HCT116 (cell line): ENCODE data around the gene GSG1L. TPM values are rescaled to one million over a fixed set of nuclear protein-coding genes. Genes with fewer than 3 reads are reported as not detected.

ENCODE experiments used
- ATAC-seq: fragments of 200-7000 bp; cut with Tn5 transposase; 2 replicates; pipeline ENCODE4 v1.9.1; 2020; ENCODE audit warnings: mild to moderate bottlenecking, moderate library complexity
- BruUV-seq: library from RNA; stranded (reverse); fragments of 400-500 nt; replicated peaks from 2 replicates; lab custom pipeline; 2021; lab: Mats Ljungman, UMichigan
- CTCF ChIA-PET: fragments of 300-600 bp; sonication (Branson Sonifier 250); formaldehyde crosslinking; loops from one replicate; lab custom pipeline; 2021; ENCODE audit warnings: antibody characterized with exemption; lab: Charles Lee
- POLR2A ChIA-PET: fragments of 300-600, 350-600 bp; sonication (Branson Sonifier 250); formaldehyde crosslinking; loops from one replicate; lab custom pipeline; 2021; ENCODE audit warnings: antibody characterized with exemption; lab: Charles Lee
- RAD21 ChIA-PET, 2 experiments: fragments of 300-600 bp; sonication (Branson Sonifier 250); formaldehyde crosslinking; loops; one replicate each; lab custom pipeline; 2023; ENCODE audit warnings: low total read pairs in 2 of 2; ENCODE audit not compliant: uncharacterized antibody in 2 of 2, unreplicated experiment in 2 of 2, low non-redundant PET in 1 of 2; lab: Charles Lee
- DNase-seq: peaks from one replicate; pipeline ENCODE4 v3.0.0-alpha.2; 2010; ENCODE audit warnings: low read depth, low spot score
- H2AFZ ChIP-seq: fragments of 200-600 bp; shearing (Covaris generic), sonication (generic); 2 replicates; pipeline ENCODE4 v1.6.1; 2017; ENCODE audit warnings: low read depth, mixed run types, mixed read lengths, antibody characterized with exemption, low read length; ENCODE audit not compliant: poor library complexity, severe bottlenecking
- H3K27ac ChIP-seq: 2 replicates; pipeline ENCODE4 v1.5.1; 2012; ENCODE audit warnings: low read depth, low read length
- H3K27me3 ChIP-seq: fragments of 200-600 bp; sonication (generic); 2 replicates; pipeline ENCODE4 v1.6.1; 2016; ENCODE audit warnings: mixed run types, low read length, mixed read lengths; ENCODE audit not compliant: insufficient read depth
- H3K36me3 ChIP-seq, 2 experiments: fragments of 200-500 bp in 1 of 2; fragments of 200-600 bp in 1 of 2; sonication (Bioruptor generic) in 1 of 2; sonication (generic) in 1 of 2; 2 replicates each; pipeline versions ENCODE4 v1.5.1 to v1.6.1; 2014 to 2016; ENCODE audit warnings: low read length in 2 of 2, inconsistent platforms in 1 of 2, mixed read lengths in 1 of 2, mixed run types in 1 of 2; ENCODE audit not compliant: insufficient read depth in 2 of 2, control insufficient read depth in 1 of 2
- H3K4me1 ChIP-seq, 2 experiments: fragments of 200-600 bp in 1 of 2; sonication (generic) in 1 of 2; 2 replicates each; pipeline versions ENCODE4 v1.5.1 to v1.6.1; 2012 to 2017; ENCODE audit warnings: low read length in 2 of 2, inconsistent platforms in 1 of 2, mild to moderate bottlenecking in 1 of 2, mixed read lengths in 1 of 2, mixed run types in 1 of 2, moderate library complexity in 1 of 2; ENCODE audit not compliant: insufficient read depth in 2 of 2, control insufficient read depth in 1 of 2
- H3K4me2 ChIP-seq: fragments of 200-600 bp; sonication (generic); 2 replicates; pipeline ENCODE4 v1.6.1; 2017; ENCODE audit warnings: mixed run types, low read length, mixed read lengths
- H3K4me3 ChIP-seq, 2 experiments: fragments of 200-600 bp in 1 of 2; sonication (generic) in 1 of 2; replicated peaks in 1 of 2; 2 replicates each; pipeline ENCODE4 v1.5.1; 2011 to 2016; ENCODE audit warnings: low read length in 2 of 2, control low read depth in 1 of 2, low read depth in 1 of 2, mild to moderate bottlenecking in 1 of 2, mixed read lengths in 1 of 2, mixed run types in 1 of 2
- H3K79me2 ChIP-seq: fragments of 200-600 bp; sonication (generic); 2 replicates; pipeline ENCODE4 v1.6.1; 2017; ENCODE audit warnings: mild to moderate bottlenecking, mixed run types, low read length, moderate library complexity, mixed read lengths; ENCODE audit not compliant: insufficient read depth
- H3K9ac ChIP-seq: fragments of 200-600 bp; sonication (generic); 2 replicates; pipeline ENCODE4 v1.6.1; 2016; ENCODE audit warnings: low read length, mixed read lengths
- H3K9me2 ChIP-seq: fragments of 200-600 bp; sonication (generic), shearing (Covaris generic); 2 replicates; pipeline ENCODE4 v1.6.1; 2017; ENCODE audit warnings: mixed run types, mild to moderate bottlenecking, moderate library complexity; ENCODE audit not compliant: insufficient read depth
- H3K9me3 ChIP-seq, 2 experiments: fragments of 200-500 bp in 1 of 2; fragments of 200-600 bp in 1 of 2; sonication (Bioruptor generic) in 1 of 2; sonication (generic) in 1 of 2; 2 replicates each; pipeline ENCODE4 v1.6.1; 2014 to 2017; ENCODE audit warnings: low read length in 2 of 2, mixed read lengths in 2 of 2, inconsistent platforms in 1 of 2, low read depth in 1 of 2, mild to moderate bottlenecking in 1 of 2, mixed run types in 1 of 2, moderate library complexity in 1 of 2; ENCODE audit not compliant: control insufficient read depth in 1 of 2, insufficient read depth in 1 of 2
- H4K20me1 ChIP-seq: fragments of 200-600 bp; sonication (generic), shearing (Covaris generic); 2 replicates; pipeline ENCODE4 v1.6.1; 2017; ENCODE audit warnings: mixed run types, mild to moderate bottlenecking, moderate library complexity; ENCODE audit not compliant: insufficient read depth
- EZH2phosphoT487 ChIP-seq: fragments of 200-600 bp; IDR thresholded peaks from 2 replicates; pipeline ENCODE4 v1.6.1; 2018; ENCODE audit warnings: antibody characterized with exemption, borderline replicate concordance
- FOSL1 ChIP-seq: IDR thresholded peaks from 2 replicates; pipeline ENCODE4 v1.6.1; 2012; ENCODE audit warnings: low read depth
- RAD21 ChIP-seq: IDR thresholded peaks from 2 replicates; pipeline ENCODE4 v1.6.1; 2012; ENCODE audit warnings: low read depth, mild to moderate bottlenecking
- SP1 ChIP-seq: IDR thresholded peaks from 2 replicates; pipeline ENCODE4 v1.6.1; 2012; ENCODE audit warnings: low read depth
- SRF ChIP-seq: IDR thresholded peaks from 2 replicates; pipeline ENCODE4 v1.6.1; 2012; ENCODE audit warnings: low read depth
- TCF7L2 ChIP-seq: IDR thresholded peaks from 2 replicates; pipeline ENCODE4 v1.7.0; 2011; ENCODE audit warnings: borderline replicate concordance, inconsistent platforms; ENCODE audit not compliant: insufficient read depth, insufficient read length; ENCODE audit errors: extremely low read depth
- YY1 ChIP-seq: IDR thresholded peaks from 2 replicates; pipeline ENCODE4 v1.6.1; 2011; ENCODE audit warnings: low read length, low read depth, moderate library complexity, mild to moderate bottlenecking; ENCODE audit not compliant: insufficient replicate concordance; ENCODE audit errors: extremely low read depth
- ZNF274 ChIP-seq: fragments of 200-500 bp; sonication (Bioruptor generic); IDR thresholded peaks from 2 replicates; pipeline ENCODE4 v1.6.1; 2014; ENCODE audit warnings: mild to moderate bottlenecking, low read depth, low read length, inconsistent platforms
- intact Hi-C: fragments of 100-400 bp; cut with micrococcal nuclease; formaldehyde crosslinking; loops from 2 replicates; pipeline ENCODE4 v1.10.0; 2022
- total RNA-seq: library from RNA; stranded (reverse); gene quantifications from one replicate; pipeline ENCODE4 v1.2.1, GENCODE V29; 2021; ENCODE audit not compliant: unreplicated experiment
- TF ChIP-seq, protein P1 (sequence below): IDR thresholded peaks from 2 replicates; pipeline ENCODE4 v1.6.1; 2011; ENCODE audit warnings: mild to moderate bottlenecking, low read length, moderate library complexity; ENCODE audit not compliant: insufficient replicate concordance; ENCODE audit errors: extremely low read depth
- TF ChIP-seq, protein P2 (sequence below): IDR thresholded peaks from 2 replicates; pipeline ENCODE4 v1.6.1; 2012
- TF ChIP-seq, protein P3 (sequence below), 3 experiments: fragments of 200-600 bp in 1 of 3; sonication (generic) in 1 of 3; IDR thresholded peaks in 2 of 3; conservative IDR thresholded peaks in 1 of 3; 2 replicates each; pipeline ENCODE4 v1.5.1; 2012 to 2017; ENCODE audit warnings: low read depth in 2 of 3, low read length in 2 of 3, antibody characterized with exemption in 1 of 3, borderline replicate concordance in 1 of 3, control low read depth in 1 of 3, mild to moderate bottlenecking in 1 of 3, mixed read lengths in 1 of 3, mixed run types in 1 of 3, moderate library complexity in 1 of 3; ENCODE audit not compliant: insufficient read depth in 1 of 3

The GSG1L gene
- total RNA-seq, 1 experiment from 2014 or later, result not detected

DNA sequence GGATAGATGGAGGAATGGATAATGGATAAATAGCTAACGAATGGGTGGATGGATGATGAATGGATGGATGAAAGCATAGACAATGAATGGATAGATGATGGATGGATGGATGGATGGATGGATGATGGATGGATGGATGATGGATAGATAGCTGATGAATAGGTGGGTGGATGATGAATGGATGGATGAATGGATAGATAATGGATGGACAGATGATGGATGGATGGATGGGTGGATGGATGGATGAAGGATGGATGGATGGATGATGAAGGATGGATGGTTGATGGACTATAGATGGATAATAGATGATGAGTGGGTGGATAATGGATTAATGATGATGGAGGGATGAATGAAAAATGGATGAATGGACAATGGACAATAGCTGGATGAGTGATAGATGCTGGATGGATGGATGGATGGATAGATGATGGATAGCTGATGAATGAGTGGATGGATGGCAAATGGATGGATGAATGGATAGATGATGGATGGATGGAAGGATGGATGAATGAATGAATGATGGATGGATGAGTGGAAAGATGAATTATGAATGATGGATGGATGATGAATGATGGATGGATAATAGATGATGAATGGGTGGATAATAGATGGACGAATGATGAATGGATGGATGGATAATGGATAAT lies 273.8 kb downstream of the GSG1L start:
- Histone ChIP-seq H3K9me3 (no peaks in the 10 kb centered on the region), H3K79me2 (no peaks in the 10 kb centered on the region), H3K36me3 (no peaks in the 10 kb centered on the region), H3K4me2 (no peak overlapping the region), H3K27ac (no peak overlapping the region), H3K4me3 (no peak overlapping the region), H4K20me1 (no peaks in the 10 kb centered on the region), H3K9me2 (no peaks in the 10 kb centered on the region), H2AFZ (no peak overlapping the region), H3K9ac (no peak overlapping the region), H3K27me3 (peaks cover 19% of the 10 kb centered on the region; the same call in 1 of the 2 replicates), H3K4me1 (no peaks in the 10 kb centered on the region)
- ChIA-PET CTCF (no interaction called here), POLR2A (no interaction called here), RAD21 (no interaction called here)
- intact Hi-C loops, result loop anchor here (10.0 kb wide), 1 partner anchor 125 kb away; no protein-coding TSS in a partner anchor
- TF ChIP-seq, protein P1, sequence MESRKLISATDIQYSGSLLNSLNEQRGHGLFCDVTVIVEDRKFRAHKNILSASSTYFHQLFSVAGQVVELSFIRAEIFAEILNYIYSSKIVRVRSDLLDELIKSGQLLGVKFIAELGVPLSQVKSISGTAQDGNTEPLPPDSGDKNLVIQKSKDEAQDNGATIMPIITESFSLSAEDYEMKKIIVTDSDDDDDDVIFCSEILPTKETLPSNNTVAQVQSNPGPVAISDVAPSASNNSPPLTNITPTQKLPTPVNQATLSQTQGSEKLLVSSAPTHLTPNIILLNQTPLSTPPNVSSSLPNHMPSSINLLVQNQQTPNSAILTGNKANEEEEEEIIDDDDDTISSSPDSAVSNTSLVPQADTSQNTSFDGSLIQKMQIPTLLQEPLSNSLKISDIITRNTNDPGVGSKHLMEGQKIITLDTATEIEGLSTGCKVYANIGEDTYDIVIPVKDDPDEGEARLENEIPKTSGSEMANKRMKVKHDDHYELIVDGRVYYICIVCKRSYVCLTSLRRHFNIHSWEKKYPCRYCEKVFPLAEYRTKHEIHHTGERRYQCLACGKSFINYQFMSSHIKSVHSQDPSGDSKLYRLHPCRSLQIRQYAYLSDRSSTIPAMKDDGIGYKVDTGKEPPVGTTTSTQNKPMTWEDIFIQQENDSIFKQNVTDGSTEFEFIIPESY, result no peak
- TF ChIP-seq YY1 (no peak), TCF7L2 (no peak), FOSL1 (no peak), SRF (no peak), ZNF274 (no peak), EZH2phosphoT487 (no peak), RAD21 (no peak), SP1 (no peak)
- TF ChIP-seq, protein P2, sequence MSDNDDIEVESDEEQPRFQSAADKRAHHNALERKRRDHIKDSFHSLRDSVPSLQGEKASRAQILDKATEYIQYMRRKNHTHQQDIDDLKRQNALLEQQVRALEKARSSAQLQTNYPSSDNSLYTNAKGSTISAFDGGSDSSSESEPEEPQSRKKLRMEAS, result no peak
- TF ChIP-seq, protein P3, sequence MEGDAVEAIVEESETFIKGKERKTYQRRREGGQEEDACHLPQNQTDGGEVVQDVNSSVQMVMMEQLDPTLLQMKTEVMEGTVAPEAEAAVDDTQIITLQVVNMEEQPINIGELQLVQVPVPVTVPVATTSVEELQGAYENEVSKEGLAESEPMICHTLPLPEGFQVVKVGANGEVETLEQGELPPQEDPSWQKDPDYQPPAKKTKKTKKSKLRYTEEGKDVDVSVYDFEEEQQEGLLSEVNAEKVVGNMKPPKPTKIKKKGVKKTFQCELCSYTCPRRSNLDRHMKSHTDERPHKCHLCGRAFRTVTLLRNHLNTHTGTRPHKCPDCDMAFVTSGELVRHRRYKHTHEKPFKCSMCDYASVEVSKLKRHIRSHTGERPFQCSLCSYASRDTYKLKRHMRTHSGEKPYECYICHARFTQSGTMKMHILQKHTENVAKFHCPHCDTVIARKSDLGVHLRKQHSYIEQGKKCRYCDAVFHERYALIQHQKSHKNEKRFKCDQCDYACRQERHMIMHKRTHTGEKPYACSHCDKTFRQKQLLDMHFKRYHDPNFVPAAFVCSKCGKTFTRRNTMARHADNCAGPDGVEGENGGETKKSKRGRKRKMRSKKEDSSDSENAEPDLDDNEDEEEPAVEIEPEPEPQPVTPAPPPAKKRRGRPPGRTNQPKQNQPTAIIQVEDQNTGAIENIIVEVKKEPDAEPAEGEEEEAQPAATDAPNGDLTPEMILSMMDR (IDR thresholded peaks at IDR 0.05 in 2 of 3, conservative IDR thresholded peaks at IDR 0.05 in 1 of 3; ENCODE audit: borderline replicate concordance in 1 of 3, insufficient read depth in 1 of 3, low read depth in 2 of 3, low read length in 2 of 3), result no peak
- no peak for ATAC-seq
- DNase-seq, result no peak
- no TSS peak for BruUV-seq
